Motor neuron (in vitro differentiated cells): ENCODE data around the gene GPC4. TPM values are rescaled to one million over a fixed set of nuclear protein-coding genes. Genes with fewer than 3 reads are reported as not detected.
A peak's percentile ranks its signal among the peaks of the same experiment; 100 is the strongest.

Experiments used
- ATAC-seq, 8 experiments: fragments of 200-7000 bp; cut with Tn5 transposase; replicated peaks in 6 of 8; 2 replicates each; pipeline ENCODE4 v1.8.0; 2021; ENCODE audit warnings: mild to moderate bottlenecking in 8 of 8, moderate library complexity in 8 of 8
- H3K27ac ChIP-seq, 2 donors: fragments of 250-450 bp; sonication (Bioruptor Pico); 2 replicates each; pipeline ENCODE4 v1.9.0; 2021; ENCODE audit warnings: antibody characterized with exemption in 2 of 2, mild to moderate bottlenecking in 2 of 2, moderate library complexity in 1 of 2
- H3K4me1 ChIP-seq, 2 donors: fragments of 250-450 bp; sonication (Bioruptor Pico); replicated peaks in 1 of 2; 2 replicates each; pipeline ENCODE4 v1.6.1; 2021; ENCODE audit warnings: antibody characterized with exemption in 2 of 2, mild to moderate bottlenecking in 2 of 2, moderate library complexity in 1 of 2
- H3K4me3 ChIP-seq, 5 donors: fragments of 250-450 bp; sonication (Bioruptor Pico); 2 replicates each; pipeline ENCODE4 v1.9.0; 2021; ENCODE audit warnings: antibody characterized with exemption in 5 of 5, mild to moderate bottlenecking in 5 of 5, moderate library complexity in 4 of 5
- WGBS, 10 experiments: fragments of 450-650 bp; shearing (Covaris generic); methylation state at CpG; one replicate each; pipeline ENCODE4 v1.0.0; 2022; 5-methylcytosine and 5-hydroxymethylcytosine counted together
- in situ Hi-C, 9 experiments: fragments of 400-800 bp; cut with MboI; loops; one replicate each; pipeline ENCODE4 v1.15.0; 2021; ENCODE audit warnings: low sequenced_read_pairs in 9 of 9, low pct_unique_long_range_greater_than_20kb in 2 of 9; ENCODE audit not compliant: unreplicated experiment in 9 of 9
- total RNA-seq, 8 experiments: library from RNA; unstranded; fragments of 300-600 nt; gene quantifications; 2 replicates each; pipeline versions ENCODE4 v1.2.3 to v1.2.4, GENCODE V29; 2022

The GPC4 gene
- 10 to 100 TPM in 3 of 8 experiments, 1 to 10 TPM in 5; 1.7 to 35.2 (median 6.1) TPM for total RNA-seq

DNA sequence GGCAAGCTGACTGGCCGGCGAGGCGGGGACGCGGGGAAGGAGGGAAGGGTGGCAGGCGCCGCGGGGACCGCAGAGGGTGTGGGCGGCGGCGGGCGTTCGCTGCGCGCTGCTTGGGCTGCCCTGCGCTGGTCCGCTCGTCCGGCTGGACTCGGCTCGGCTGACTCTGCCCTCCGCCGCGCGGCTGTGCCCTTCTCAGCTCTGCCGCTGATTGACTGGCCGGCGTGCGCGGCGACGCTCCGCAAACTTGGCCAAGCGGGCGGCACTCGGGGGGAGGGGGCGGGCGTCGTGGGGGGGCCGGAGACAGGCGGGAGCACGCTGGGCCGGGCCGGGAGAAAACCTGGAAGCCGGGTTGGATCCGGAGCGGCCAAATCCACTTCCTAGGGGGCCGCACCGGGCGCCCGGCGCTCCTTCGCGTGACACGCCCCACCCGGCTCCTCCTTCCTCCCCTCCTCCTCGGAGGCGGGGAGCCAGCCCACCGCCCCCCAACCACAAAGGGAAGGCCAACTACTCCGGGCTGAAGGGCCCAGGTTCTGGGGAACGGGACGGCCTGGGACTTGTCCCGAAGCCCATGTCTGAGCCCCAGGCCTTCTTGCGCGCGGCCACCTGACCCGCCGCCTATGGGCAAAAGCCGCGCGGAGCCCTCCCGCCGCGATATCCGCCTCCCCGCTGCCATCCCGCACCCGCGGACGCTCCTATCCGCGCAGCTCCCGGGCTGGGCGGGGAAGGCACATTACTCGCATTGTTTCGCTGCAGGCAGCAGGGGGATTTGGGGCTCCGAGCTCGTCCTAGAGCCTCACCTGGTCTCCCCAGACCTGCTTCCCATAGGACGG, at the start of gene GPC4:
TSS of gene GPC4 (minus strand) at position 214 of the 830 bp plus-strand sequence. CDS start 524 bp downstream, outside the sequence.
- Histone ChIP-seq H3K4me3 (peak within 1 kb of the TSS; percentile 42 to 75 (median 55)), H3K27ac (no peak within 1 kb of the TSS), H3K4me1 (peaks cover 0 to 4% of the 10 kb centered on the region in 2 donors)
- WGBS, 10 experiments: 61% methylated on average over 6 of the region's 90 CpGs; no CpG with 5 or more reads in 9 of the 10 experiments
- peak; percentile 76 to 84 (median 80) for ATAC-seq
- in situ Hi-C loops: no loop called here

- H3K27ac ChIP-seq: no peak overlapping the region
- H3K4me3 ChIP-seq: no peak overlapping the region
- 0 to 100% (median 49%) methylated on average over 1 to 2 of the region's 2 CpGs; no CpG with 5 or more reads in 6 of the 10 experiments for WGBS, 10 experiments
- in situ Hi-C loops: no loop called here
- no peaks in the 10 kb centered on the region for H3K4me1 ChIP-seq
- no peak for ATAC-seq
Measured at GRCh38 chrX:133461231-133461630, 45.9 kb upstream of the GPC4 start.

DNA sequence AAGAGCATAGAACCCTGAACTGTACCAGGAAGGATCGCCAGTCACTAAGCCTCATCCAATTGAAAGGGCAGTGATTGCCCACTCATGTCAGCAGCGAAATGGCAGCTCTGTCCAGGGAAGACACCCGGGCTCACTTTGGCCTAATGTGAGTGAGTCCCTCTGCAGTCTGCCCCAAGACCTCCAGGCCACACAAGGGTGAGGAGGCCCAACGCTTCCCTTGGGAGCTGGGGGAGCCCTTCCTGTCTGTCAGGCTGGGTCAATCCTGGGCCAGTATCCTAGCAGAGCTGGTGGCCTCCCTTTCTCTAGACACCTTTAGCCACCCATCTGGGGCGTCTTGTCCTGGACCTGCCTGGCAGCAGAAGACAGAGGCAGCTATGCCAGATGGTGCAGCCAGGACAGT, 39.6 kb upstream of the GPC4 start:
- Histone ChIP-seq H3K4me1 (no peaks in the 10 kb centered on the region), H3K27ac (no peak overlapping the region), H3K4me3 (no peak overlapping the region)
- no peak for ATAC-seq
- 34% methylated on average over 5 of the region's 5 CpGs; no CpG with 5 or more reads in 9 of the 10 experiments for WGBS, 10 experiments
- in situ Hi-C loops: no loop called here

DNA sequence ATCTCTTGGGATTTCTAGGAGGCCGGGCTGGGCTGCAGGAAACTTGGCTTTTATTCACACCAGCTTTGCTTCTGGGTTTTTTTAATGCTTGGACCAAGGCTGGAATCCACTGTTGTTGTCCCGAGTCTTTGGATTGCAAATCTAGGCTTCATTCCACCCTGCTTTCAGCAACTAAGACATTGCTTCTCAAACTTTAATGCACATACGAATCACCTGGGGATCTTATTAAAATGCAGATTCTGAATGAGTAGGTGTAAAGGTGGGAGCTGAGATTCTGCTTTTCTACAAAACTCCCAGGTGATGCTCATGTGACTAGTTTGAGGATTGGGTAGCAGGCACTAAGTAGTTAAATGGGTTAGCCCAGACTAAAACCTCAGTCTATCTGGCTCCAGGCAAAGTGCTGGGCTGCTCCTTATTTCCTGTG, 39.2 kb upstream of the GPC4 start:
- ATAC-seq: no peak
- no peak overlapping the region for H3K27ac ChIP-seq
- in situ Hi-C loops: no loop called here
- H3K4me3 ChIP-seq: no peak overlapping the region
- 0 to 80% (median 18%) methylated on average over 1 to 3 of the region's 3 CpGs; no CpG with 5 or more reads in 6 of the 10 experiments for whole genome bisulfite sequencing, 10 experiments
- H3K4me1 ChIP-seq: no peaks in the 10 kb centered on the region

DNA sequence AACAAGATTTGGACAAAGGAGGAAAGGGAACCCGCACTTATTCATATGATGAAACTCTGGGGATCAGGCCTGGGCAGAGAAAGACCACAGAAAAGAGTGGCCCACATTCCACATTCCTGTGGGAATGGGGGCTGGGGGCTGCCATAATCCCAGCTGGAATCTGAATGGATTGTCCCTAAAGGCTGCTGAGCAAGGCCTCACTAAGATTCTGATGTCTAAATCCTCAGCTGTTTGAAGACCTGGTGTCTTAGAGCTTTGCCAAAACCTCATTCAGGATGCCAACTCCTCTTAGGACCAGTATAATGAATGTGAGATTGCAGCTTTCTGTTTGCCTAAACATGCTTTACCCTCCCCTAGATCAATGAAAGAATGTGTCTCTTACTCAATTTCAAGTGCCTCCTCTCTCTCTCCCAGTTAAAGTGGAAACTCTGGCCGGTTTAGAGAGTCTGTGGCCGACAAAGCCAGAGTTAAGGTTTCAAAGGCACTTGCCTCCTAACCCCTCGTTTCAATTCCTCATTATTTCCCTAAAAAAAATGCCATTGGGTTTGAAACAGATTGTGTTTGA, 33.3 kb upstream of the GPC4 start:
- Histone ChIP-seq H3K4me1 (no peaks in the 10 kb centered on the region), H3K27ac (no peak overlapping the region), H3K4me3 (no peak overlapping the region)
- 0 to 48% (median 33%) methylated on average over 1 to 3 of the region's 4 CpGs; no CpG with 5 or more reads in 5 of the 10 experiments for WGBS, 10 experiments
- ATAC-seq: peak in 1 of 8 experiments; percentile 31
- in situ Hi-C loops: no loop called here

- 8 to 100% (median 35%) methylated on average over 1 to 12 of the region's 16 CpGs; no CpG with 5 or more reads in 6 of the 10 experiments for WGBS, 10 experiments
- Histone ChIP-seq H3K4me1 (no peaks in the 10 kb centered on the region), H3K27ac (no peak overlapping the region), H3K4me3 (peak overlapping the region in 3 of 5 donors; percentile 22 to 28 (median 24))
- in situ Hi-C loops: no loop called here
- ATAC-seq: no peak
Measured at GRCh38 chrX:133444952-133445831, 29.9 kb upstream of the GPC4 start.

- 35 to 100% (median 80%) methylated on average over 1 to 3 of the region's 3 CpGs; no CpG with 5 or more reads in 3 of the 10 experiments for WGBS, 10 experiments
- in situ Hi-C loops: no loop called here
- no peaks in the 10 kb centered on the region for H3K4me1 ChIP-seq
- H3K27ac ChIP-seq: no peak overlapping the region
- ATAC-seq: no peak
- H3K4me3 ChIP-seq: no peak overlapping the region
Measured at GRCh38 chrX:133444196-133444595, 28.9 kb upstream of the GPC4 start.

DNA sequence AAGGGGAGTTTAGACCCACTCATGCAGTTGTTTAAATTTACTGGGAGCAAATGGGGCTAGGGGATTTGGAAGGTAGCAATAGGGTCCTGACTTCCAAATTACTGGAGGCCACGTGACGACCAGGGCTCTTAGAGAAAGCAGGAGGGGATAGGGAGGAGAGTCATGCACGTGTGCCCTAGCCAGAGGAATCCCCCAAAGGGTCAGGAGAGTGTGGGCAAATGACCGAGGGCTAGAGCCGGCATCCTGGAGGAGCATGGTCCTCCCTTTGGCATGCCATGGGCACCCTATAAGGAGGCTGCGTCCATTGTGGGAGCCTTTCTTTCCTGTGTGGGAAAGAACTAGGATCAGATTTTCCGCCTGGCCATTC, 25.5 kb upstream of the GPC4 start:
- 23 to 62% methylated on average over 3 of the region's 7 CpGs; no CpG with 5 or more reads in 8 of the 10 experiments for WGBS, 10 experiments
- ATAC-seq: no peak

DNA sequence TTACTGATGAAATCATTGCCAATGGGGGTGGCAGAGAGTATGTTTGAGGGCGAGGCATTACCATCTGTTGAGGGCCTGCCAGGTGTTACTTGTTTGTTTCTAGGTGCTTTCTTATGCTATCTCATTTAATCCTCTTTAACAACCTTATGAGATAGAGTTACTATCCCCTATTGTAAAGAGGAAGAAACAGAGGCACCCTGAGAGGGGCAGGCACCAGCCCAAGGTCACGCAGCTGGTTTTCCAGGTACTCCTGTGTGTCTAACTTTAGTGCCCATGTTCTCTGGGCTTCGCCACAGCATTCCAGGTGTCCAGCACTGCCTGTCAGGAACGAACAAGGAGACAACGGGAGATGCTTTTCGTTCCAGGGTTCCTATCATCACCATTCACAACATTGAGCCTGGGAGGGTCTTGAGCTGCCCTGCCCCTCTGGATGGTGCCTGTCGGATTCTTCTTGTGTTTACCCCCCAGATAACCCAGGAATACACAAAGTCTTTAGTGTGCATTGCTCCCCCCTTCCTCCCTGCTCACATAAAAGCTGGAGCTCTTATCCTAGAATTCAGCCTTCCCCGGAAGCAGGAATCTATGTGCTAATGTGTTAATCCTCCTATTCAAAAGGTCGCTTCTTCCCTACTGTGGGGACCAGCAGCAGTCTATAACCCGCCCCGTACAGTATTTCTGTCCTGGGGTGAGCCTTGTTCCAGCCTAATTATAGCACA, 24.9 kb upstream of the GPC4 start:
- in situ Hi-C loops: no loop called here
- H3K4me3 ChIP-seq: no peak overlapping the region
- H3K4me1 ChIP-seq: no peaks in the 10 kb centered on the region
- ATAC-seq: no peak
- no peak overlapping the region for H3K27ac ChIP-seq
- WGBS, 10 experiments: 0 to 100% (median 20%) methylated on average over 1 to 7 of the region's 11 CpGs; no CpG with 5 or more reads in 5 of the 10 experiments

More for the DNA sequence above, 25.5 kb upstream of the GPC4 start:
- no peak overlapping the region for H3K27ac ChIP-seq
- no peaks in the 10 kb centered on the region for H3K4me1 ChIP-seq
- in situ Hi-C loops: no loop called here
- H3K4me3 ChIP-seq: no peak overlapping the region

DNA sequence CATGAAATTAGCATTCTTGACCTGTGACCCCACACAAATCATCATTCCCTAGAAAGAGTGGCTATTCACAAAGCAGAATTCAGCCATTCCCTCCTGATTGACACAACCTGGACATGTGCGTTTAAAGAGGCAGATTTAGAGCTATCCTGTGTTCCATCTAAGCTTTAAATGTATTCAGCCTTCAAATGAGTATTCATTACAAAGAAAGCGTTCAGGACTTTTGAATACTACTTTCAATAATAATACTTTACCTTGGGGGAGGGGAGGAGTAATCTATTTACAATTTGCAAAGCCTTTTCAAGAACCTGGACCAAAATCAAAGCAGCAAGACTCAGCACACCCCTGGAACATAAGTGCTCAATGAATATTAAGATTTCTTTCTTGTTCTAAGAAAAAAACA, 22.5 kb upstream of the GPC4 start:
- H3K4me3 ChIP-seq: no peak overlapping the region
- WGBS, 10 experiments: 0 to 11% (median 10%) methylated on average over 1 to 2 of the region's 2 CpGs; no CpG with 5 or more reads in 7 of the 10 experiments
- in situ Hi-C loops: no loop called here
- no peaks in the 10 kb centered on the region for H3K4me1 ChIP-seq
- H3K27ac ChIP-seq: no peak overlapping the region
- ATAC-seq: no peak

DNA sequence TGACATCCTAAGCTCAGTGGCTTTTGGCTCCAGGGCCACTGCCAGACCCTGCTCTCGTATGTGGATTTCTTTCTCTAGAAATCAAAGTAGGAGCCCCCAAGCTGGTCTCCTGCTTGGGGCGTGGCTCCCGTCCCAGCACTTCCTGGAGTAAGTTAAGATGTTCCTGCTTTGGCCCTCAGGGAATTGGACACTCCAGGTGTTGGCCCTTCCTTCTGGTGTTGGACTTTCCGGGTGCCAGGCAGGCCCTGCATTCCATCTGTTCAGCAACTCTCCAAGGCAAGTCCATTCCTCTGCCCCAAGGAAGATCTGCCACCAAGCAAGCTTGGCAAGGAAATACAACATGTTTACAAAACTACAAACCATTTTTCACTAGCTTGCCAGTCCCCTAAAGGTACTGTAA, 22.1 kb upstream of the GPC4 start:
- no peak for ATAC-seq
- no peaks in the 10 kb centered on the region for H3K4me1 ChIP-seq
- no peak overlapping the region for H3K27ac ChIP-seq
- in situ Hi-C loops: no loop called here
- no peak overlapping the region for H3K4me3 ChIP-seq
- 17% methylated on average over 2 of the region's 4 CpGs; no CpG with 5 or more reads in 9 of the 10 experiments for WGBS, 10 experiments

GRCh38 chrX:133435544-133436124, 20.3 kb upstream of the GPC4 start:
- ATAC-seq: no peak
- H3K4me1 ChIP-seq: no peaks in the 10 kb centered on the region
- H3K4me3 ChIP-seq: no peak overlapping the region
- WGBS, 10 experiments: 0 to 100% (median 39%) methylated on average over 1 to 5 of the region's 6 CpGs; no CpG with 5 or more reads in 7 of the 10 experiments
- no peak overlapping the region for H3K27ac ChIP-seq
- in situ Hi-C loops: no loop called here
